ENCODE data around the gene IL1RN. TPM values are rescaled to one million over a fixed set of nuclear protein-coding genes. Genes with fewer than 3 reads are reported as not detected.

Gene IL1RN
- total and polyA plus RNA-seq, 2 donors (not counting 3 experiments of a cell fraction or from before 2014, with no cell fraction given): not detected

DNA sequence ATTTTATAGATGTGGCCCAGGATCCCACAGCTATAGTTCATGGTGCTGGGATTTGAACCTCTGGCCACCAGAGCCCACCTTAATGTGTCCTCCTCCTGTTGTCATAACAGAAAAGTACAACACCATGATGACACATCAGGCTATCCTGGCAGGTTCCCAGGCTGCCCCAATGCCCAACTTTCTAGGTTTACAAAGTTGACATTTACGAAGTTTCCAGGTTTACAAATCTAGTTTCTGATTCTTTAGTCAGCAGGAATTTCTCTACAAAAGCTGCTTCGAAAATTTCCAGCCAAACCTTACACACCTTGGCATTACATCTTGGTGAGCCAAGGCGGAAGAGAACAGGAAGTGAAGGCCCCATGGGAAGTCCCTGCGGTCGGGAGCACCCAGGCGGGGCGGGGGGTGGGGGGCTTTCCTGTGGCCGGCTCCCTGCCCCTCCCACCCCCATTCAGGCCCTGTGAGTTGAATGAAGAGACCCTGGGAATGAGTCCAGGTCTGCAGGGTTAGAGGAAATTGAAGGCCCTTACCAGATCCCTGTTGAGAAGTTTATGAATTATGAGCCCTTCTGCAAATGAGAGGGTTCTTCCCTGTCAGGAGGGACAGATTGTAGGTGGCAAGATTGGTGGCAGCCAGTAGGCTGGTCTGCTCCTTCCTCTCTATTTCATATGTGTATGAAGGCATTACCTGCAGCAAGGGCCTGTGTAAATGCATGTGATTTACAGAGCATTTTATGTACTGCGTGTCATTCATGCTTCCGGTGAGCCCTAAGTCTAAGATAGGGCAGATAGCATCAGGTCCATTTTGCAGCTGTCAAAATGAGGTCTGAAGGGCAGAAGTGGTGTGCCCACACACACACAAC is 11.1 kb upstream of the IL1RN start:
- no peak for FAIRE-seq
- dilution Hi-C loops (cut with MboI; ENCODE audit: extremely low pct_ligation_motif_present, low sequenced_read_pairs) (no loop called here), intact Hi-C loops (cut with micrococcal nuclease) (no loop called here)
- Histone ChIP-seq H3K36me3 (ENCODE audit: control insufficient read depth in 2 of 2, extremely low read depth in 1 of 2, insufficient read depth in 2 of 2, low read length in 2 of 2) (no peaks in the 10 kb centered on the region), H3K4me2 (ENCODE audit: insufficient read depth, low read length) (no peak overlapping the region), H3K27me3 (ENCODE audit: control insufficient read depth in 2 of 2, insufficient read depth in 2 of 2, low read length in 2 of 2) (peaks cover 2 to 8% of the 10 kb centered on the region in 2 experiments), H3K9ac (replicated peaks; ENCODE audit: extremely low read depth, insufficient read depth, low read length) (no peak overlapping the region), H3K9me3 (replicated peaks; ENCODE audit: control insufficient read depth, insufficient read depth, low read length) (no peaks in the 10 kb centered on the region), H3K27ac (ENCODE audit: insufficient read depth, low read depth, low read length) (no peak overlapping the region), H3K4me3 (replicated peaks in 1 of 3; ENCODE audit: insufficient read depth in 1 of 3, low read depth in 1 of 3, low read length in 3 of 3) (no peak overlapping the region), H3K9me1 (replicated peaks; ENCODE audit: control insufficient read depth, extremely low read depth, insufficient read depth, low read length) (no peaks in the 10 kb centered on the region), H4K20me1 (replicated peaks; ENCODE audit: control insufficient read depth, extremely low read depth, insufficient read depth, low read length) (no peaks in the 10 kb centered on the region), H3K79me2 (ENCODE audit: control insufficient read depth, insufficient read depth, low read length) (no peaks in the 10 kb centered on the region), H2AFZ (ENCODE audit: low read depth, low read length) (no peak overlapping the region), H3K4me1 (ENCODE audit: control insufficient read depth, extremely low read depth, insufficient read depth, low read length) (no peaks in the 10 kb centered on the region)
- no TSS peak for BruUV-seq (replicated peaks)
- no peak for DNase-seq (ENCODE audit: low read depth, low spot score)
- ChIA-PET CTCF (interaction anchor here (1.1 kb wide), 1 partner anchor 22 kb away, joined by 3 read pairs; no protein-coding TSS in a partner anchor), POLR2A (no interaction called here)
- TF ChIP-seq FOS (IDR thresholded peaks at IDR 0.05; ENCODE audit: borderline replicate concordance, insufficient read depth, low read length) (no peak), GATA2 (IDR thresholded peaks at IDR 0.05; ENCODE audit: insufficient read depth, insufficient read length, low read depth, low read length) (no peak), POLR2AphosphoS5 (IDR thresholded peaks at IDR 0.05; ENCODE audit: insufficient read depth, low read depth, low read length) (no peak), MYC (IDR thresholded peaks at IDR 0.05; ENCODE audit: low read depth, low read length) (no peak)
- TF ChIP-seq, protein P1, sequence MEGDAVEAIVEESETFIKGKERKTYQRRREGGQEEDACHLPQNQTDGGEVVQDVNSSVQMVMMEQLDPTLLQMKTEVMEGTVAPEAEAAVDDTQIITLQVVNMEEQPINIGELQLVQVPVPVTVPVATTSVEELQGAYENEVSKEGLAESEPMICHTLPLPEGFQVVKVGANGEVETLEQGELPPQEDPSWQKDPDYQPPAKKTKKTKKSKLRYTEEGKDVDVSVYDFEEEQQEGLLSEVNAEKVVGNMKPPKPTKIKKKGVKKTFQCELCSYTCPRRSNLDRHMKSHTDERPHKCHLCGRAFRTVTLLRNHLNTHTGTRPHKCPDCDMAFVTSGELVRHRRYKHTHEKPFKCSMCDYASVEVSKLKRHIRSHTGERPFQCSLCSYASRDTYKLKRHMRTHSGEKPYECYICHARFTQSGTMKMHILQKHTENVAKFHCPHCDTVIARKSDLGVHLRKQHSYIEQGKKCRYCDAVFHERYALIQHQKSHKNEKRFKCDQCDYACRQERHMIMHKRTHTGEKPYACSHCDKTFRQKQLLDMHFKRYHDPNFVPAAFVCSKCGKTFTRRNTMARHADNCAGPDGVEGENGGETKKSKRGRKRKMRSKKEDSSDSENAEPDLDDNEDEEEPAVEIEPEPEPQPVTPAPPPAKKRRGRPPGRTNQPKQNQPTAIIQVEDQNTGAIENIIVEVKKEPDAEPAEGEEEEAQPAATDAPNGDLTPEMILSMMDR (IDR thresholded peaks at IDR 0.05; ENCODE audit: extremely low read depth in 1 of 2, insufficient read depth in 1 of 2, low read depth in 1 of 2, low read length in 2 of 2): no peak
- TF ChIP-seq, protein P2, sequence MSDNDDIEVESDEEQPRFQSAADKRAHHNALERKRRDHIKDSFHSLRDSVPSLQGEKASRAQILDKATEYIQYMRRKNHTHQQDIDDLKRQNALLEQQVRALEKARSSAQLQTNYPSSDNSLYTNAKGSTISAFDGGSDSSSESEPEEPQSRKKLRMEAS (IDR thresholded peaks at IDR 0.05; ENCODE audit: insufficient read depth, insufficient read length): no peak
